GM13976 (cell line): ENCODE measurements around the gene TNK1.

ENCODE experiments used
- DNase-seq: peaks from one replicate; pipeline ENCODE4 v3.0.0; 2012; ENCODE audit warnings: low spot score
- CTCF ChIP-seq: IDR thresholded peaks from 2 replicates; pipeline ENCODE4 v1.5.1; 2012; ENCODE audit warnings: borderline replicate concordance, mild to moderate bottlenecking; ENCODE audit not compliant: insufficient read depth; ENCODE audit errors: extremely low read depth, missing control alignments, control extremely low read depth
- in situ Hi-C: fragments of 300-500 bp; cut with MboI; formaldehyde crosslinking; loops from one replicate; pipeline ENCODE4 v1.12.0; 2022; ENCODE audit warnings: low sequenced_read_pairs, mixed read lengths, inconsistent platforms; ENCODE audit not compliant: unreplicated experiment

TNK1 gene

GRCh38 chr17:7382901-7383300 is 2.0 kb downstream of the TNK1 start:
- TF ChIP-seq CTCF = no peak
- DNase-seq = no peak
- in situ Hi-C loops = no loop called here

- DNase-seq = no peak
- in situ Hi-C loops = no loop called here
- no peak for TF ChIP-seq CTCF
These were observed 2.5 kb downstream of the TNK1 start for GRCh38 chr17:7383371-7383741.

- peak; percentile 94 for DNase-seq
- in situ Hi-C loops = no loop called here
- no peak for TF ChIP-seq CTCF
These were observed 3.0 kb downstream of the TNK1 start for GRCh38 chr17:7383742-7384488.

- no peak for DNase-seq
- in situ Hi-C loops = no loop called here
- no peak for TF ChIP-seq CTCF
These were observed 3.7 kb downstream of the TNK1 start for GRCh38 chr17:7384489-7385081.

GRCh38 chr17:7388856-7389255 is 8.0 kb downstream of the TNK1 start:
- no peak for TF ChIP-seq CTCF
- in situ Hi-C loops = no loop called here
- no peak for DNase-seq

GRCh38 chr17:7389924-7390910 is 9.3 kb downstream of the TNK1 start:
- TF ChIP-seq CTCF = no peak
- DNase-seq = no peak
- in situ Hi-C loops = no loop called here
